HepG2 (cell line): ENCODE measurements around the gene PCAT7. TPM values are rescaled to one million over a fixed set of nuclear protein-coding genes. Genes with fewer than 3 reads are reported as not detected.

Source experiments
- CTCF ChIP-seq: sonication (generic); formaldehyde crosslinking; IDR thresholded peaks from 2 replicates; pipeline ENCODE4 v1.5.0; 2020; ENCODE audit warnings: mild to moderate bottlenecking, missing genetic modification reagents, moderate library complexity
- EHMT2 ChIP-seq: fragments of 200-600 bp; sonication (generic); IDR thresholded peaks from 2 replicates; pipeline ENCODE4 v1.7.0; 2017; ENCODE audit warnings: antibody characterized with exemption, low read depth, low read length, borderline replicate concordance
- ELF1 ChIP-seq: sonication (generic); formaldehyde crosslinking; IDR thresholded peaks from 2 replicates; pipeline ENCODE4 v1.4.0; 2020; ENCODE audit warnings: missing genetic modification reagents
- HNF4A ChIP-seq: sonication (generic); formaldehyde crosslinking; IDR thresholded peaks from 2 replicates; pipeline ENCODE4 v1.4.0; 2020; ENCODE audit warnings: missing genetic modification reagents
- MYC ChIP-seq: sonication (generic); formaldehyde crosslinking; IDR thresholded peaks from 2 replicates; pipeline ENCODE4 v1.9.0; 2021; ENCODE audit warnings: missing genetic modification reagents, borderline replicate concordance
- NFATC3 ChIP-seq: sonication (generic); formaldehyde crosslinking; IDR thresholded peaks from 2 replicates; pipeline ENCODE4 v1.5.1; 2020; ENCODE audit warnings: mild to moderate bottlenecking, missing genetic modification reagents
- REPIN1 ChIP-seq: sonication (generic); formaldehyde crosslinking; IDR thresholded peaks from 2 replicates; pipeline ENCODE4 v1.8.0; 2022; ENCODE audit warnings: missing genetic modification reagents, low read depth, mild to moderate bottlenecking, borderline replicate concordance
- SMAD1 ChIP-seq: sonication (generic); formaldehyde crosslinking; IDR thresholded peaks from 2 replicates; pipeline ENCODE4 v1.4.0; 2020; ENCODE audit warnings: missing genetic modification reagents, low read depth, mild to moderate bottlenecking, borderline replicate concordance
- ZNF263 ChIP-seq: sonication (generic); formaldehyde crosslinking; IDR thresholded peaks from 2 replicates; pipeline ENCODE4 v1.4.0; 2020; ENCODE audit warnings: missing genetic modification reagents
- ZNF350 ChIP-seq: sonication (generic); formaldehyde crosslinking; IDR thresholded peaks from 2 replicates; pipeline ENCODE4 v1.4.0; 2020; ENCODE audit warnings: mild to moderate bottlenecking, low read depth, missing genetic modification reagents, borderline replicate concordance
- ZNF547 ChIP-seq: sonication (generic); formaldehyde crosslinking; IDR thresholded peaks from 2 replicates; pipeline ENCODE4 v1.5.1; 2020; ENCODE audit warnings: mild to moderate bottlenecking, missing genetic modification reagents
- ZSCAN30 ChIP-seq: sonication (generic); formaldehyde crosslinking; IDR thresholded peaks from 2 replicates; pipeline ENCODE4 v1.5.0; 2020; ENCODE audit warnings: mild to moderate bottlenecking, missing genetic modification reagents
- polyA plus RNA-seq, 8 experiments: library from polyadenylated mRNA; depleted of rRNA in 3 of 8; stranded (reverse) in 7 of 8; unstranded in 1 of 8; fragments of >200 nt; fragmentation: Illumina TruSeq in 4 of 8; extraction: Trizol in 4 of 8; gene quantifications; 2 replicates each; pipeline versions ENCODE4 v1.2.1 to v1.2.3, GENCODE V29; 2011 to 2016; ENCODE audit warnings: low read depth in 4 of 8, missing spikeins in 1 of 8, mixed read lengths in 1 of 8; ENCODE audit not compliant: insufficient read depth in 1 of 8
- total RNA-seq, 5 experiments: library from RNA; depleted of rRNA; stranded (reverse); fragments of >200 nt; fragmentation: Illumina TruSeq; extraction: Trizol; gene quantifications; 2 replicates each; pipeline ENCODE4 v1.2.3, GENCODE V29; 2016; ENCODE audit warnings: low read depth in 1 of 5
- TF ChIP-seq, protein P1 (sequence below): IDR thresholded peaks from 2 replicates; pipeline ENCODE4 v1.6.1; 2012; ENCODE audit warnings: inconsistent platforms
- TF ChIP-seq, protein P2 (sequence below): IDR thresholded peaks from 2 replicates; pipeline ENCODE4 v1.4.0; 2020; ENCODE audit warnings: mild to moderate bottlenecking, missing genetic modification reagents
- TF ChIP-seq, protein P3 (sequence below), 2 experiments: sonication (generic) in 1 of 2; formaldehyde crosslinking in 1 of 2; IDR thresholded peaks; 2 replicates each; pipeline versions ENCODE4 v1.4.0 to v1.6.1; 2018 to 2020; ENCODE audit warnings: missing genetic modification reagents in 2 of 2, borderline replicate concordance in 1 of 2, low read depth in 1 of 2, mild to moderate bottlenecking in 1 of 2, missing biosample characterization in 1 of 2
- TF ChIP-seq, protein P4 (sequence below): IDR thresholded peaks from 2 replicates; pipeline ENCODE4 v1.6.1; 2018; ENCODE audit warnings: missing genetic modification reagents
- TF ChIP-seq, protein P5 (sequence below): sonication (generic); IDR thresholded peaks from 2 replicates; pipeline ENCODE4 v1.6.1; 2016; ENCODE audit warnings: low read depth, borderline replicate concordance

Gene PCAT7
- total and polyA plus RNA-seq, 2 of the 13 experiments (the other 11 are each of a cell fraction or from before 2014, with no cell fraction given) = 2.3 to 3.9 TPM

GRCh38 chr9:94553029-94553938 lies 1.6 kb upstream of the PCAT7 start (continued):
- TF ChIP-seq REPIN1 (CRISPR knock-in tag) = peak; percentile 22; the same call in 1 of the 2 replicates
- no peak for TF ChIP-seq NFATC3 (CRISPR knock-in tag)
- peak; percentile 39; the same call in 1 of the 2 replicates for TF ChIP-seq MYC (CRISPR knock-in tag)
- peak; percentile 87 for TF ChIP-seq ZNF263 (CRISPR knock-in tag)
- TF ChIP-seq SMAD1 = peak; percentile 38; the same call in 1 of the 2 replicates
- TF ChIP-seq, protein P1, sequence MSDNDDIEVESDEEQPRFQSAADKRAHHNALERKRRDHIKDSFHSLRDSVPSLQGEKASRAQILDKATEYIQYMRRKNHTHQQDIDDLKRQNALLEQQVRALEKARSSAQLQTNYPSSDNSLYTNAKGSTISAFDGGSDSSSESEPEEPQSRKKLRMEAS = peak; percentile 46; the same call in 1 of the 2 replicates
- TF ChIP-seq ZNF547 (CRISPR knock-in tag) = peak; percentile 47; the same call in 1 of the 2 replicates
- 0 out of 2 replicates have a peak, but pooled peaks have one; percentile 15 for TF ChIP-seq ELF1 (CRISPR knock-in tag)
- TF ChIP-seq, protein P2, sequence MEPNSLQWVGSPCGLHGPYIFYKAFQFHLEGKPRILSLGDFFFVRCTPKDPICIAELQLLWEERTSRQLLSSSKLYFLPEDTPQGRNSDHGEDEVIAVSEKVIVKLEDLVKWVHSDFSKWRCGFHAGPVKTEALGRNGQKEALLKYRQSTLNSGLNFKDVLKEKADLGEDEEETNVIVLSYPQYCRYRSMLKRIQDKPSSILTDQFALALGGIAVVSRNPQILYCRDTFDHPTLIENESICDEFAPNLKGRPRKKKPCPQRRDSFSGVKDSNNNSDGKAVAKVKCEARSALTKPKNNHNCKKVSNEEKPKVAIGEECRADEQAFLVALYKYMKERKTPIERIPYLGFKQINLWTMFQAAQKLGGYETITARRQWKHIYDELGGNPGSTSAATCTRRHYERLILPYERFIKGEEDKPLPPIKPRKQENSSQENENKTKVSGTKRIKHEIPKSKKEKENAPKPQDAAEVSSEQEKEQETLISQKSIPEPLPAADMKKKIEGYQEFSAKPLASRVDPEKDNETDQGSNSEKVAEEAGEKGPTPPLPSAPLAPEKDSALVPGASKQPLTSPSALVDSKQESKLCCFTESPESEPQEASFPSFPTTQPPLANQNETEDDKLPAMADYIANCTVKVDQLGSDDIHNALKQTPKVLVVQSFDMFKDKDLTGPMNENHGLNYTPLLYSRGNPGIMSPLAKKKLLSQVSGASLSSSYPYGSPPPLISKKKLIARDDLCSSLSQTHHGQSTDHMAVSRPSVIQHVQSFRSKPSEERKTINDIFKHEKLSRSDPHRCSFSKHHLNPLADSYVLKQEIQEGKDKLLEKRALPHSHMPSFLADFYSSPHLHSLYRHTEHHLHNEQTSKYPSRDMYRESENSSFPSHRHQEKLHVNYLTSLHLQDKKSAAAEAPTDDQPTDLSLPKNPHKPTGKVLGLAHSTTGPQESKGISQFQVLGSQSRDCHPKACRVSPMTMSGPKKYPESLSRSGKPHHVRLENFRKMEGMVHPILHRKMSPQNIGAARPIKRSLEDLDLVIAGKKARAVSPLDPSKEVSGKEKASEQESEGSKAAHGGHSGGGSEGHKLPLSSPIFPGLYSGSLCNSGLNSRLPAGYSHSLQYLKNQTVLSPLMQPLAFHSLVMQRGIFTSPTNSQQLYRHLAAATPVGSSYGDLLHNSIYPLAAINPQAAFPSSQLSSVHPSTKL (CRISPR knock-in tag) = 0 out of 2 replicates have a peak, but pooled peaks have one; percentile 21
- peak; percentile 72 for TF ChIP-seq HNF4A (CRISPR knock-in tag)
- TF ChIP-seq ZSCAN30 (CRISPR knock-in tag) = no peak
- TF ChIP-seq, protein P3, sequence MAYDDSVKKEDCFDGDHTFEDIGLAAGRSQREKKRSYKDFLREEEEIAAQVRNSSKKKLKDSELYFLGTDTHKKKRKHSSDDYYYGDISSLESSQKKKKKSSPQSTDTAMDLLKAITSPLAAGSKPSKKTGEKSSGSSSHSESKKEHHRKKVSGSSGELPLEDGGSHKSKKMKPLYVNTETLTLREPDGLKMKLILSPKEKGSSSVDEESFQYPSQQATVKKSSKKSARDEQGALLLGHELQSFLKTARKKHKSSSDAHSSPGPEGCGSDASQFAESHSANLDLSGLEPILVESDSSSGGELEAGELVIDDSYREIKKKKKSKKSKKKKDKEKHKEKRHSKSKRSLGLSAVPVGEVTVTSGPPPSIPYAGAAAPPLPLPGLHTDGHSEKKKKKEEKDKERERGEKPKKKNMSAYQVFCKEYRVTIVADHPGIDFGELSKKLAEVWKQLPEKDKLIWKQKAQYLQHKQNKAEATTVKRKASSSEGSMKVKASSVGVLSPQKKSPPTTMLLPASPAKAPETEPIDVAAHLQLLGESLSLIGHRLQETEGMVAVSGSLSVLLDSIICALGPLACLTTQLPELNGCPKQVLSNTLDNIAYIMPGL (CRISPR knock-in tag; IDR thresholded peaks at IDR 0.05; ENCODE audit: borderline replicate concordance in 1 of 2, low read depth in 1 of 2) = peak; percentile 40 to 69; a peak in 3 of 4 replicates
- peak; percentile 59; the same call in 1 of the 2 replicates for TF ChIP-seq ZNF350 (CRISPR knock-in tag)
- peak; percentile 89 for TF ChIP-seq CTCF (CRISPR knock-in tag)
- TF ChIP-seq, protein P4, sequence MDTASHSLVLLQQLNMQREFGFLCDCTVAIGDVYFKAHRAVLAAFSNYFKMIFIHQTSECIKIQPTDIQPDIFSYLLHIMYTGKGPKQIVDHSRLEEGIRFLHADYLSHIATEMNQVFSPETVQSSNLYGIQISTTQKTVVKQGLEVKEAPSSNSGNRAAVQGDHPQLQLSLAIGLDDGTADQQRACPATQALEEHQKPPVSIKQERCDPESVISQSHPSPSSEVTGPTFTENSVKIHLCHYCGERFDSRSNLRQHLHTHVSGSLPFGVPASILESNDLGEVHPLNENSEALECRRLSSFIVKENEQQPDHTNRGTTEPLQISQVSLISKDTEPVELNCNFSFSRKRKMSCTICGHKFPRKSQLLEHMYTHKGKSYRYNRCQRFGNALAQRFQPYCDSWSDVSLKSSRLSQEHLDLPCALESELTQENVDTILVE (CRISPR knock-in tag) = no peak
- no peak for TF ChIP-seq EHMT2
- TF ChIP-seq, protein P5, sequence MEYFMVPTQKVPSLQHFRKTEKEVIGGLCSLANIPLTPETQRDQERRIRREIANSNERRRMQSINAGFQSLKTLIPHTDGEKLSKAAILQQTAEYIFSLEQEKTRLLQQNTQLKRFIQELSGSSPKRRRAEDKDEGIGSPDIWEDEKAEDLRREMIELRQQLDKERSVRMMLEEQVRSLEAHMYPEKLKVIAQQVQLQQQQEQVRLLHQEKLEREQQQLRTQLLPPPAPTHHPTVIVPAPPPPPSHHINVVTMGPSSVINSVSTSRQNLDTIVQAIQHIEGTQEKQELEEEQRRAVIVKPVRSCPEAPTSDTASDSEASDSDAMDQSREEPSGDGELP = peak; percentile 64; the same call in 1 of the 2 replicates
